Hepatocyte (in vitro differentiated cells): ENCODE results near the gene ADGRB2. TPM values are rescaled to one million over a fixed set of nuclear protein-coding genes. Genes with fewer than 3 reads are reported as not detected.

ENCODE experiments used
- DNase-seq: peaks from one replicate; pipeline ENCODE4 v3.0.0-alpha.2; 2016; ENCODE audit warnings: low spot score
- H2AFZ ChIP-seq: fragments of 200-600 bp; sonication (generic); 2 replicates; pipeline ENCODE4 v1.6.0; 2016; ENCODE audit warnings: antibody characterized with exemption, mild to moderate bottlenecking
- H3K27ac ChIP-seq: fragments of 200-600 bp; sonication (generic); 2 replicates; pipeline ENCODE4 v1.5.1; 2016; ENCODE audit warnings: mild to moderate bottlenecking
- H3K27me3 ChIP-seq: fragments of 200-600 bp; sonication (generic); 2 replicates; pipeline ENCODE4 v1.6.1; 2016
- H3K36me3 ChIP-seq: fragments of 200-600 bp; sonication (generic); replicated peaks from 2 replicates; pipeline ENCODE4 v1.5.1; 2016; ENCODE audit warnings: low read depth; ENCODE audit not compliant: insufficient read depth
- H3K4me1 ChIP-seq: fragments of 200-600 bp; sonication (generic); 2 replicates; pipeline ENCODE4 v1.5.1; 2016; ENCODE audit warnings: mild to moderate bottlenecking, moderate library complexity; ENCODE audit not compliant: insufficient read depth
- H3K4me2 ChIP-seq: fragments of 200-600 bp; sonication (generic); 2 replicates; pipeline ENCODE4 v1.6.0; 2016
- H3K4me3 ChIP-seq: fragments of 200-600 bp; sonication (generic); 2 replicates; pipeline ENCODE4 v1.5.1; 2016; ENCODE audit warnings: mild to moderate bottlenecking
- H3K79me2 ChIP-seq: fragments of 200-600 bp; sonication (generic); 2 replicates; pipeline ENCODE4 v1.6.0; 2017; ENCODE audit warnings: mild to moderate bottlenecking
- H3K9me2 ChIP-seq: fragments of 200-600 bp; sonication (generic); replicated peaks from 2 replicates; pipeline ENCODE4 v1.6.0; 2017; ENCODE audit warnings: mild to moderate bottlenecking; ENCODE audit not compliant: insufficient read depth
- H3K9me3 ChIP-seq: fragments of 200-600 bp; sonication (generic); 2 replicates; pipeline ENCODE4 v1.5.1; 2016; ENCODE audit warnings: low read depth, mild to moderate bottlenecking
- H4K20me1 ChIP-seq: fragments of 200-600 bp; sonication (generic); 2 replicates; pipeline ENCODE4 v1.6.0; 2016; ENCODE audit warnings: mild to moderate bottlenecking; ENCODE audit not compliant: insufficient read depth, poor library complexity, severe bottlenecking
- CTCF ChIP-seq: fragments of 200-600 bp; sonication (generic); IDR thresholded peaks from 2 replicates; pipeline ENCODE4 v1.5.1; 2016; ENCODE audit warnings: antibody characterized with exemption, mild to moderate bottlenecking; ENCODE audit not compliant: poor library complexity
- EZH2 ChIP-seq: fragments of 200-600 bp; sonication (generic); IDR thresholded peaks from 2 replicates; pipeline ENCODE4 v1.6.1; 2016; ENCODE audit warnings: antibody characterized with exemption, mild to moderate bottlenecking, borderline replicate concordance
- EZH2phosphoT487 ChIP-seq: fragments of 200-600 bp; sonication (generic); IDR thresholded peaks from one replicate; pipeline ENCODE4 v1.6.1; 2018; ENCODE audit warnings: antibody characterized with exemption, mild to moderate bottlenecking, low read depth, moderate library complexity; ENCODE audit not compliant: unreplicated experiment, severe bottlenecking
- WGBS: methylation state at CpG from one replicate; pipeline ENCODE4 v1.1.6; 2016; ENCODE audit warnings: low lambda C conversion rate; ENCODE audit errors: missing lambda C conversion rate; 5-methylcytosine and 5-hydroxymethylcytosine counted together
- polyA plus RNA-seq: library from polyadenylated mRNA; unstranded; fragments of >200 nt; fragmentation: Nextera tagmentation; extraction: Ambion mirVana; gene quantifications from 2 replicates; pipeline ENCODE4 v1.2.1, GENCODE V29; 2016
- total RNA-seq: library from RNA; depleted of rRNA; stranded (reverse); fragments of >200 nt; gene quantifications from 2 replicates; pipeline ENCODE4 v1.2.3, GENCODE V29; 2014

Gene ADGRB2
- total and polyA plus RNA-seq, 2 experiments from 2014 or later, result 7.7 to 10.5 TPM

GRCh38 chr1:31703431-31704270 is 60.5 kb downstream of the ADGRB2 start, which contains the start of gene COL16A1:
COL16A1 (minus strand) TSS chr1:31704017; CDS start chr1:31702193, 1,824 bp downstream.
- H2AFZ ChIP-seq, result no peak within 1 kb of the TSS
- no peaks in the 10 kb centered on the region for H3K27me3 ChIP-seq
- H4K20me1 ChIP-seq, result no peaks in the 10 kb centered on the region
- H3K79me2 ChIP-seq, result peaks cover 25% of the 10 kb centered on the region
- peak within 1 kb of the TSS; percentile 95 for H3K27ac ChIP-seq
- TF ChIP-seq EZH2phosphoT487, result no peak
- TF ChIP-seq CTCF, result no peak
- TF ChIP-seq EZH2, result no peak
- H3K4me2 ChIP-seq, result peak within 1 kb of the TSS; percentile 76
- no peaks in the 10 kb centered on the region for H3K36me3 ChIP-seq
- H3K4me3 ChIP-seq, result peak within 1 kb of the TSS; percentile 37
- DNase-seq, result peak; percentile 85
- 17% methylated on average over 34 of the region's 40 CpGs for WGBS
- peaks cover 42% of the 10 kb centered on the region for H3K4me1 ChIP-seq
- no peaks in the 10 kb centered on the region for H3K9me3 ChIP-seq
- H3K9me2 ChIP-seq, result no peaks in the 10 kb centered on the region

- no peaks in the 10 kb centered on the region for H3K9me2 ChIP-seq
- no peaks in the 10 kb centered on the region for H4K20me1 ChIP-seq
- H3K27me3 ChIP-seq, result no peaks in the 10 kb centered on the region
- no peak overlapping the region for H2AFZ ChIP-seq
- peak overlapping the region; percentile 37 for H3K4me3 ChIP-seq
- peak overlapping the region; percentile 95 for H3K27ac ChIP-seq
- 81% methylated on average over 8 of the region's 8 CpGs for WGBS
- peaks cover 40% of the 10 kb centered on the region for H3K4me1 ChIP-seq
- no peaks in the 10 kb centered on the region for H3K36me3 ChIP-seq
- TF ChIP-seq EZH2phosphoT487, result no peak
- no peak for TF ChIP-seq CTCF
- no peak for TF ChIP-seq EZH2
- peaks cover 25% of the 10 kb centered on the region for H3K79me2 ChIP-seq
- H3K9me3 ChIP-seq, result no peaks in the 10 kb centered on the region
- DNase-seq, result no peak
- H3K4me2 ChIP-seq, result peak overlapping the region; percentile 76
Observed at GRCh38 chr1:31702836-31703404, 61.2 kb downstream of the ADGRB2 start.

- peaks cover 40% of the 10 kb centered on the region for H3K4me1 ChIP-seq
- H3K4me2 ChIP-seq, result peak overlapping the region; percentile 76
- WGBS, result 50% methylated on average over 10 of the region's 10 CpGs
- H3K79me2 ChIP-seq, result peaks cover 25% of the 10 kb centered on the region
- H3K4me3 ChIP-seq, result no peak overlapping the region
- no peaks in the 10 kb centered on the region for H3K27me3 ChIP-seq
- H3K9me3 ChIP-seq, result no peaks in the 10 kb centered on the region
- peak overlapping the region; percentile 95 for H3K27ac ChIP-seq
- H3K36me3 ChIP-seq, result no peaks in the 10 kb centered on the region
- H2AFZ ChIP-seq, result no peak overlapping the region
- no peaks in the 10 kb centered on the region for H4K20me1 ChIP-seq
- H3K9me2 ChIP-seq, result no peaks in the 10 kb centered on the region
- TF ChIP-seq CTCF (no peak), EZH2 (no peak), EZH2phosphoT487 (no peak)
- peak; percentile 96 for DNase-seq
Observed at GRCh38 chr1:31701091-31701736, 62.9 kb downstream of the ADGRB2 start.
